ENCODE results near the gene DCLK1.

DNA sequence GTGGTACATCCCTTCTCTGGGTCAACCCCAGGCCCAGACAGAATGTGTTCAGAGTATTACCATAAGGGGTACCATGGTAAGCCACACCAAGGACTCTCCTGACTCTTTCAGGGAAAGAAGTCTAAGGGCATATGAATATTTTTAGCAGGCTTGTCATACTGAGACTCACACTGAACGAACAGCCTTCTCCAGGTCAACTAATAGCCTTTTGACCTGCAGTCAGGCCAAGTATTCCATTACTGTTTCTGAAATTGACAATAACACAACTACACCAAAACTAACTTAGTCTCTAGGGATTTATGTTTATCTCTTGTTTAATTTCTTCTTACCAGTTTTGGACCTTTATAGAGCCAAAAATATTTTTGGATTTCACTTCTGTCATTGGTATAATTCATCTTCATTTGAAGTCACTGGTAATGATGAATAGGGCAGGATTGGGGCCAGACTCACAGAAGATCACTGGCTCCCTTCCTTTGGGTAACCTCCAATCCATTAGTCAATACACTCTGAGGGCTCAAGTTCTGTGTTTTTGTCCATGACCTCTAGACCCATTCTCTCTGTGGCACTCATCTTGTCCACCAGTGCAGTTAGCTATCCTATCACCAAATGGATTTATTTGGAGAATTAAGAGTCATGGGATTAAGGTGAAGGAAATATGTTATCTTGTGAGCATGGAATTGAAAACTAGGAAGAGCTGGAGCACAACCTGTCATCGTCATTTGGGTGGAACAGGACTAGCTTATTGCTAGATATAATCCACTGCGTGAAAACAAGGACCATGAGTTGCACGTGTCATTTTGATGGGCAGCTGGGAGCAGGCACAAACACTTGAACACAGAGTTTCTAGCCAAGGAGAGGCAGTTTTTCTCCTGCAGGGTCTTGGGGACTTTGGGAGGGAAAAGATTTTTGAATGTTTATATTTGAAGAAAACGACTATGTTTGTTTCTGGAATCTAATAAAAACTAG lies 313.3 kb downstream of the DCLK1 start:
- TF ChIP-seq, protein P1, sequence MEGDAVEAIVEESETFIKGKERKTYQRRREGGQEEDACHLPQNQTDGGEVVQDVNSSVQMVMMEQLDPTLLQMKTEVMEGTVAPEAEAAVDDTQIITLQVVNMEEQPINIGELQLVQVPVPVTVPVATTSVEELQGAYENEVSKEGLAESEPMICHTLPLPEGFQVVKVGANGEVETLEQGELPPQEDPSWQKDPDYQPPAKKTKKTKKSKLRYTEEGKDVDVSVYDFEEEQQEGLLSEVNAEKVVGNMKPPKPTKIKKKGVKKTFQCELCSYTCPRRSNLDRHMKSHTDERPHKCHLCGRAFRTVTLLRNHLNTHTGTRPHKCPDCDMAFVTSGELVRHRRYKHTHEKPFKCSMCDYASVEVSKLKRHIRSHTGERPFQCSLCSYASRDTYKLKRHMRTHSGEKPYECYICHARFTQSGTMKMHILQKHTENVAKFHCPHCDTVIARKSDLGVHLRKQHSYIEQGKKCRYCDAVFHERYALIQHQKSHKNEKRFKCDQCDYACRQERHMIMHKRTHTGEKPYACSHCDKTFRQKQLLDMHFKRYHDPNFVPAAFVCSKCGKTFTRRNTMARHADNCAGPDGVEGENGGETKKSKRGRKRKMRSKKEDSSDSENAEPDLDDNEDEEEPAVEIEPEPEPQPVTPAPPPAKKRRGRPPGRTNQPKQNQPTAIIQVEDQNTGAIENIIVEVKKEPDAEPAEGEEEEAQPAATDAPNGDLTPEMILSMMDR (conservative IDR thresholded peaks at IDR 0.05; ENCODE audit: low read length), result no peak
- no peak for TF ChIP-seq EZH2phosphoT487 (IDR thresholded peaks at IDR 0.05; ENCODE audit: borderline replicate concordance)

All from Loucy (cell line).